Bronchial epithelial cell (primary cell): ENCODE results near the gene OR52N4. TPM values are rescaled to one million over a fixed set of nuclear protein-coding genes. Genes with fewer than 3 reads are reported as not detected.

ENCODE experiments used
- DNase-seq: peaks from one replicate; pipeline ENCODE4 v3.0.0-alpha.2; 2010; ENCODE audit warnings: low read depth
- FAIRE-seq: peaks from 2 replicates; lab custom pipeline; 2011; peaks lifted over from hg19 to GRCh38; lab: Jason Lieb, UNC
- H3K27me3 ChIP-seq: 2 replicates; pipeline ENCODE4 v1.5.1; 2011; ENCODE audit warnings: low read length; ENCODE audit not compliant: control insufficient read depth, insufficient read depth
- H3K36me3 ChIP-seq: 2 replicates; pipeline ENCODE4 v1.5.1; 2011; ENCODE audit warnings: low read length; ENCODE audit not compliant: control insufficient read depth, insufficient read depth
- H3K4me3 ChIP-seq: 2 replicates; pipeline ENCODE4 v1.5.1; 2011; ENCODE audit warnings: mild to moderate bottlenecking, low read depth, low read length, control low read depth
- CTCF ChIP-seq: IDR thresholded peaks from 2 replicates; pipeline ENCODE4 v1.5.1; 2011; ENCODE audit warnings: mild to moderate bottlenecking, moderate library complexity, low read length, control low read depth, inconsistent platforms; ENCODE audit not compliant: insufficient read depth, severe bottlenecking
- total RNA-seq: library from RNA; depleted of rRNA; stranded (reverse); fragments of >200 nt; gene quantifications from 2 replicates; pipeline ENCODE4 v1.2.1, GENCODE V29; 2014

Gene OR52N4
- total RNA-seq, 1 donor from 2014 or later = not detected

GRCh38 chr11:5791165-5791564, 37.1 kb downstream of the OR52N4 start, which contains the start of gene OR52N1:
Gene OR52N1, minus strand, starts transcription at chr11:5791265. Its CDS starts 2,449 bp downstream, at chr11:5788816.
- Histone ChIP-seq H3K27me3 (no peaks in the 10 kb centered on the region), H3K36me3 (no peaks in the 10 kb centered on the region), H3K4me3 (no peak within 1 kb of the TSS)
- no peak for DNase-seq
- no peak for TF ChIP-seq CTCF
- FAIRE-seq = no peak

GRCh38 chr11:5796541-5796940, 42.5 kb downstream of the OR52N4 start:
- TF ChIP-seq CTCF = no peak
- DNase-seq (no peak), FAIRE-seq (no peak)
- Histone ChIP-seq H3K27me3 (no peaks in the 10 kb centered on the region), H3K36me3 (no peaks in the 10 kb centered on the region), H3K4me3 (no peak overlapping the region)

- no peak overlapping the region for H3K4me3 ChIP-seq
- DNase-seq (no peak), FAIRE-seq (no peak)
- TF ChIP-seq CTCF = no peak
- no peaks in the 10 kb centered on the region for H3K36me3 ChIP-seq
- H3K27me3 ChIP-seq = no peaks in the 10 kb centered on the region
These were observed 49.9 kb downstream of the OR52N4 start for GRCh38 chr11:5803982-5804381.

Other genes starting within 250 kb of the OR52N4 start
- 0.13 TPM in 1 of 2 replicates, not detected in the other for gene UBQLN3, start 244.3 kb upstream of the OR52N4 start, total RNA-seq
- under 0.01 TPM in 1 of 2 replicates, not detected in the other for gene UBQLNL, start 237.5 kb upstream of the OR52N4 start, total RNA-seq
- gene OR52H1, start 205.7 kb upstream of the OR52N4 start, total RNA-seq = 0.38 TPM in 1 of 2 replicates, not detected in the other
- gene OR52B6, start 173.4 kb upstream of the OR52N4 start, total RNA-seq = not detected in 2 replicates
- gene TRIM6, start 157.6 kb upstream of the OR52N4 start, total RNA-seq = 1.8 and 3.2 TPM in 2 replicates
- 2.9 and 5.8 TPM in 2 replicates for gene TRIM34, start 129.2 kb upstream of the OR52N4 start, total RNA-seq
- 24.8 and 32.9 TPM in 2 replicates for gene TRIM5, start 69.2 kb upstream of the OR52N4 start, total RNA-seq
- gene TRIM22, start 64.5 kb upstream of the OR52N4 start, total RNA-seq = 11.1 and 28.3 TPM in 2 replicates
- gene OR56B1, start 17.8 kb upstream of the OR52N4 start, total RNA-seq = not detected in 2 replicates
- gene OR52N5, start 29.1 kb downstream of the OR52N4 start, total RNA-seq = not detected in 2 replicates
- gene OR52N1, start 37.0 kb downstream of the OR52N4 start, total RNA-seq = 0.13 TPM in 1 of 2 replicates, not detected in the other
- not detected in 2 replicates for gene OR52N2, start 54.7 kb downstream of the OR52N4 start, total RNA-seq
- not detected in 2 replicates for gene OR52E6, start 87.7 kb downstream of the OR52N4 start, total RNA-seq
- not detected in 2 replicates for gene OR52E8, start 103.4 kb downstream of the OR52N4 start, total RNA-seq
- gene OR52E4, start 126.4 kb downstream of the OR52N4 start, total RNA-seq = not detected in 2 replicates
- not detected in 2 replicates for gene OR52E5, start 139.0 kb downstream of the OR52N4 start, total RNA-seq
- not detected in 2 replicates for gene OR56A3, start 188.0 kb downstream of the OR52N4 start, total RNA-seq
- gene OR56A5, start 214.3 kb downstream of the OR52N4 start, total RNA-seq = not detected in 2 replicates
- 0.13 TPM in 1 of 2 replicates, not detected in the other for gene OR52L1, start 232.7 kb downstream of the OR52N4 start, total RNA-seq